HepG2 (cell line): ENCODE data around the gene LYZ. TPM values are rescaled to one million over a fixed set of nuclear protein-coding genes. Genes with fewer than 3 reads are reported as not detected.
A peak's percentile ranks its signal among the peaks of the same experiment; 100 is the strongest.

ENCODE experiments used
- MAFG ChIP-seq: sonication (generic); formaldehyde crosslinking; IDR thresholded peaks from 2 replicates; pipeline ENCODE4 v1.5.1; 2020; ENCODE audit warnings: mild to moderate bottlenecking, missing genetic modification reagents
- NPAS2 ChIP-seq: sonication (generic); formaldehyde crosslinking; IDR thresholded peaks from 2 replicates; pipeline ENCODE4 v1.8.0; 2022; ENCODE audit warnings: mild to moderate bottlenecking, missing genetic modification reagents, borderline replicate concordance
- ONECUT2 ChIP-seq: sonication (generic); formaldehyde crosslinking; IDR thresholded peaks from 2 replicates; pipeline ENCODE4 v1.4.0; 2020; ENCODE audit warnings: missing genetic modification reagents
- PRDM4 ChIP-seq: sonication (generic); formaldehyde crosslinking; IDR thresholded peaks from 2 replicates; pipeline ENCODE4 v1.9.0; 2021; ENCODE audit warnings: missing genetic modification reagents, borderline replicate concordance
- SAFB2 ChIP-seq: sonication (generic); formaldehyde crosslinking; IDR thresholded peaks from 2 replicates; pipeline ENCODE4 v1.5.1; 2020; ENCODE audit warnings: missing genetic modification reagents, low read depth, mild to moderate bottlenecking, borderline replicate concordance
- U2AF2 ChIP-seq: fragments of 200-400 bp; formaldehyde crosslinking; IDR thresholded peaks from 2 replicates; pipeline ENCODE4 v1.6.1; 2017; ENCODE audit warnings: low read depth, mild to moderate bottlenecking, low read length
- ZNF407 ChIP-seq: sonication (generic); formaldehyde crosslinking; IDR thresholded peaks from one replicate; pipeline ENCODE4 v1.5.1; 2020; ENCODE audit warnings: mild to moderate bottlenecking, missing genetic modification reagents; ENCODE audit errors: not compliant biosample characterization
- ZNF672 ChIP-seq: sonication (generic); formaldehyde crosslinking; IDR thresholded peaks from 2 replicates; pipeline ENCODE4 v1.8.1; 2022; ENCODE audit warnings: missing genetic modification reagents
- ZNF7 ChIP-seq: IDR thresholded peaks from 2 replicates; pipeline ENCODE4 v1.6.1; 2016; ENCODE audit warnings: missing biosample characterization, missing genetic modification reagents
- polyA plus RNA-seq, 8 experiments: library from polyadenylated mRNA; depleted of rRNA in 3 of 8; stranded (reverse) in 7 of 8; unstranded in 1 of 8; fragments of >200 nt; fragmentation: Illumina TruSeq in 4 of 8; extraction: Trizol in 4 of 8; gene quantifications; 2 replicates each; pipeline versions ENCODE4 v1.2.1 to v1.2.3, GENCODE V29; 2011 to 2016; ENCODE audit warnings: low read depth in 4 of 8, missing spikeins in 1 of 8, mixed read lengths in 1 of 8; ENCODE audit not compliant: insufficient read depth in 1 of 8
- total RNA-seq, 5 experiments: library from RNA; depleted of rRNA; stranded (reverse); fragments of >200 nt; fragmentation: Illumina TruSeq; extraction: Trizol; gene quantifications; 2 replicates each; pipeline ENCODE4 v1.2.3, GENCODE V29; 2016; ENCODE audit warnings: low read depth in 1 of 5
- TF ChIP-seq, protein P1 (sequence below): sonication (generic); formaldehyde crosslinking; IDR thresholded peaks from 2 replicates; pipeline ENCODE4 v1.4.0; 2020; ENCODE audit warnings: missing genetic modification reagents
- TF ChIP-seq, protein P2 (sequence below): sonication (generic); formaldehyde crosslinking; IDR thresholded peaks from 2 replicates; pipeline ENCODE4 v1.8.1; 2023; ENCODE audit warnings: mild to moderate bottlenecking, moderate library complexity, missing genetic modification reagents
- TF ChIP-seq, protein P3 (sequence below): IDR thresholded peaks from 2 replicates; pipeline ENCODE4 v1.6.1; 2016; ENCODE audit warnings: mild to moderate bottlenecking, missing biosample characterization, missing genetic modification reagents

Gene LYZ
- total and polyA plus RNA-seq, 2 of the 13 experiments (the other 11 are each of a cell fraction or from before 2014, with no cell fraction given), result 1,788 to 2,054 TPM

GRCh38 chr12:69329669-69330428 is 18.3 kb upstream of the LYZ start (continued):
- TF ChIP-seq ZNF407 (CRISPR knock-in tag) (no peak), PRDM4 (no peak), SAFB2 (CRISPR knock-in tag) (no peak), U2AF2 (no peak), ONECUT2 (CRISPR knock-in tag) (no peak), NPAS2 (CRISPR knock-in tag) (no peak), ZNF7 (no peak), ZNF672 (CRISPR knock-in tag) (no peak), MAFG (no peak)
- TF ChIP-seq, protein P1, sequence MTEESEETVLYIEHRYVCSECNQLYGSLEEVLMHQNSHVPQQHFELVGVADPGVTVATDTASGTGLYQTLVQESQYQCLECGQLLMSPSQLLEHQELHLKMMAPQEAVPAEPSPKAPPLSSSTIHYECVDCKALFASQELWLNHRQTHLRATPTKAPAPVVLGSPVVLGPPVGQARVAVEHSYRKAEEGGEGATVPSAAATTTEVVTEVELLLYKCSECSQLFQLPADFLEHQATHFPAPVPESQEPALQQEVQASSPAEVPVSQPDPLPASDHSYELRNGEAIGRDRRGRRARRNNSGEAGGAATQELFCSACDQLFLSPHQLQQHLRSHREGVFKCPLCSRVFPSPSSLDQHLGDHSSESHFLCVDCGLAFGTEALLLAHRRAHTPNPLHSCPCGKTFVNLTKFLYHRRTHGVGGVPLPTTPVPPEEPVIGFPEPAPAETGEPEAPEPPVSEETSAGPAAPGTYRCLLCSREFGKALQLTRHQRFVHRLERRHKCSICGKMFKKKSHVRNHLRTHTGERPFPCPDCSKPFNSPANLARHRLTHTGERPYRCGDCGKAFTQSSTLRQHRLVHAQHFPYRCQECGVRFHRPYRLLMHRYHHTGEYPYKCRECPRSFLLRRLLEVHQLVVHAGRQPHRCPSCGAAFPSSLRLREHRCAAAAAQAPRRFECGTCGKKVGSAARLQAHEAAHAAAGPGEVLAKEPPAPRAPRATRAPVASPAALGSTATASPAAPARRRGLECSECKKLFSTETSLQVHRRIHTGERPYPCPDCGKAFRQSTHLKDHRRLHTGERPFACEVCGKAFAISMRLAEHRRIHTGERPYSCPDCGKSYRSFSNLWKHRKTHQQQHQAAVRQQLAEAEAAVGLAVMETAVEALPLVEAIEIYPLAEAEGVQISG (CRISPR knock-in tag), result no peak
- TF ChIP-seq, protein P2, sequence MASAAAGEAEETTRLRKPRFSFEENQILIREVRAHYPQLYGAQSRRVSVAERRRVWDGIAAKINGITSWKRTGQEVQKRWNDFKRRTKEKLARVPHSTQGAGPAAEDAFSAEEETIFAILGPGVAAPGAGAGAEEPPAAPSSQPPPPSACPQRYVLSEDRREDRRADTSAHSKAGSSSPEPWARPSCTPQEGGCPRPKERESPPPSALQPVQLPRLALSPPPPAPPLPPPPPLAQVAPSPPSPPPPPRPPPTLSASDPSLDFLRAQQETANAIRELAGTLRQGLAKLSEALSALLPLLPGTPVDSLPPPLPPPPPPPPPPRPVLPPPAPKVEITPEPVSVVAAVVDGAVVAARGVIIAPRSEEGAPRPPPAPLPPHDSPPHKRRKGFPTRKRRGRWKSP (CRISPR knock-in tag), result peak; percentile 17; the same call in 1 of the 2 replicates
- TF ChIP-seq, protein P3, sequence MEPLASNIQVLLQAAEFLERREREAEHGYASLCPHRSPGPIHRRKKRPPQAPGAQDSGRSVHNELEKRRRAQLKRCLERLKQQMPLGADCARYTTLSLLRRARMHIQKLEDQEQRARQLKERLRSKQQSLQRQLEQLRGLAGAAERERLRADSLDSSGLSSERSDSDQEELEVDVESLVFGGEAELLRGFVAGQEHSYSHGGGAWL (CRISPR knock-in tag), result no peak
